WI38 (cell line): ENCODE data around the gene DEK.

Experiments used
- H3K4me3 ChIP-seq: 2 replicates; pipeline ENCODE4 v1.5.1; 2011; ENCODE audit warnings: low read depth, mild to moderate bottlenecking, control low read depth, low read length
- TF ChIP-seq, protein P1 (sequence below): IDR thresholded peaks from 2 replicates; pipeline ENCODE4 v1.5.1; 2012; ENCODE audit warnings: low read depth, mild to moderate bottlenecking, control low read depth, low read length

DEK gene

DNA sequence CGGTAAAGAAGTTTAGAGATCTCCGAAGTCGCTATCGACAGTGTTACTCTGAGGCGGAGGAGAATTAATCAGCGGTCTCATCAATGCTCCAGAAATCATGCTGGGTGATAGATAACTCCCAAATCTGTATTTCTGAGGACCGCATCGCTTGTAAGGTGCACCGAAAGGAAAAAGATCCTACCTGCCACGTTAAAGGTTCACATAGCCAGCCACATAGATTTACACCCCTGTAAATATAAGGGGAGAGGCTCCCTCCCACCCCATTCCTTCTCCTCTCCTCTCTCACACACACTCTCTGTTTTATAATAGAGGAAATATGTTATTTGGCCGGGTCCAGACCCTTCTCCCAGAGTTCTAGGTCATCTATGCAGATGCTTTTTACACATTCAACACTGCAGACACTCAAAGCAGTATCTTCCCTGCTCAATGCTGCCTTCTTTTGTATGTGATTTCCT is 620 bp upstream of the DEK start:
- TF ChIP-seq, protein P1, sequence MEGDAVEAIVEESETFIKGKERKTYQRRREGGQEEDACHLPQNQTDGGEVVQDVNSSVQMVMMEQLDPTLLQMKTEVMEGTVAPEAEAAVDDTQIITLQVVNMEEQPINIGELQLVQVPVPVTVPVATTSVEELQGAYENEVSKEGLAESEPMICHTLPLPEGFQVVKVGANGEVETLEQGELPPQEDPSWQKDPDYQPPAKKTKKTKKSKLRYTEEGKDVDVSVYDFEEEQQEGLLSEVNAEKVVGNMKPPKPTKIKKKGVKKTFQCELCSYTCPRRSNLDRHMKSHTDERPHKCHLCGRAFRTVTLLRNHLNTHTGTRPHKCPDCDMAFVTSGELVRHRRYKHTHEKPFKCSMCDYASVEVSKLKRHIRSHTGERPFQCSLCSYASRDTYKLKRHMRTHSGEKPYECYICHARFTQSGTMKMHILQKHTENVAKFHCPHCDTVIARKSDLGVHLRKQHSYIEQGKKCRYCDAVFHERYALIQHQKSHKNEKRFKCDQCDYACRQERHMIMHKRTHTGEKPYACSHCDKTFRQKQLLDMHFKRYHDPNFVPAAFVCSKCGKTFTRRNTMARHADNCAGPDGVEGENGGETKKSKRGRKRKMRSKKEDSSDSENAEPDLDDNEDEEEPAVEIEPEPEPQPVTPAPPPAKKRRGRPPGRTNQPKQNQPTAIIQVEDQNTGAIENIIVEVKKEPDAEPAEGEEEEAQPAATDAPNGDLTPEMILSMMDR: no peak
- H3K4me3 ChIP-seq: peak overlapping the region; percentile 51

- TF ChIP-seq, protein P1: no peak
- peak overlapping the region; percentile 91 for H3K4me3 ChIP-seq
These were observed 712 bp downstream of the DEK start for GRCh38 chr6:18263418-18264218.

- TF ChIP-seq, protein P1: no peak
These were observed 1.5 kb downstream of the DEK start for GRCh38 chr6:18262702-18263417.

DNA sequence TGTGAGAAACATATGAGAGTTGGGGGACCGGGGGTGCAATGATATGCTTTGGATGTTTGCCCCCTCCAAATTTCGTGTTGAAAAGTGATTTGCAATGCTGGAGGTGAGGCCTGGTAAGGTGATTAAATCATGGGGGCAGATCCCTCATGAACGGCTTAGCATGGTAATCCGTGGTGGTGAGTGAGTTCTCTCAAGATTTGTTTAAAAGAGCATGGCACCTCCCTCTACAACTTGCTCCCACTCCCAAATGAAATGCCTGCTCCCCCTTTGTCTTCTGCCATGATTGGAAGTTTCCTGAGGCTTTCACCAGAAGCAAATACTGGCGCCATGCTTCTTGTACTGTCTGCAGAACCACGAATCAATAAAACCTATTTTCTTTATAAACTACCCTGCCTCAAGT is 2.5 kb downstream of the DEK start:
- TF ChIP-seq, protein P1: no peak
- peak overlapping the region; percentile 91 for H3K4me3 ChIP-seq

More at GRCh38 chr6:18262702-18263417, 1.5 kb downstream of the DEK start:
- H3K4me3 ChIP-seq: peak overlapping the region; percentile 91

DNA sequence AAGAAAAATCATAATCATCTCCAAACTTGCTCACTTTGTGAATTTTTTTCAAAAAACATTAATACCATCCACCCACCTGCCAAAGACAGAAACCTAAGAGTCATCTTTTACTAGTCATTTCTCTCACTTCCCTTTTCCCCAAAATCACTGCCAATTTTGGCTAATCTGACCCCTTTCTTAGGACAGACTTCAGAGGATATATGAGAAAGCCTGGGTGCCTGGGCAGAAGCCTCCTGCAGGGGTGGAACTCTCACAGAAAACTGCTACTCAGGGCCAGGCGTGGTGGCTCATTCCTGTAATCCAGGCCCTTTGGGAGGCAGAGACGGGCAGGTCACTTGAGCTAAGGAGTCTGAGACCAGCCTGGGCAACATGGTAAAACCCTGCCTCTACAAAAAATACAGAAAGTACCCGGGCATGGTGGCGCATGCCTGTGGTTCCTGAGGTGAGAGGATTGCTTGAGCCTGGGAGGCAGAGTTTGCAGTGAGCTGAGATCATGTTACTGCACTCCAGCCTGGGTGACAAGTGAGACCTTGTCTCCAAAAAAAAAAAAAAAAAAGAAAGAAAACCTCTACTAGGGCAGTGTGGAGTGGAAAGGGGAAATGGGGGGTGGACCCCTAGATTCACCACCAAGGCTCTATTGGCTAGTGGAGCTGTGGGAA is 3.8 kb downstream of the DEK start:
- TF ChIP-seq, protein P1: no peak
- no peak overlapping the region for H3K4me3 ChIP-seq

DNA sequence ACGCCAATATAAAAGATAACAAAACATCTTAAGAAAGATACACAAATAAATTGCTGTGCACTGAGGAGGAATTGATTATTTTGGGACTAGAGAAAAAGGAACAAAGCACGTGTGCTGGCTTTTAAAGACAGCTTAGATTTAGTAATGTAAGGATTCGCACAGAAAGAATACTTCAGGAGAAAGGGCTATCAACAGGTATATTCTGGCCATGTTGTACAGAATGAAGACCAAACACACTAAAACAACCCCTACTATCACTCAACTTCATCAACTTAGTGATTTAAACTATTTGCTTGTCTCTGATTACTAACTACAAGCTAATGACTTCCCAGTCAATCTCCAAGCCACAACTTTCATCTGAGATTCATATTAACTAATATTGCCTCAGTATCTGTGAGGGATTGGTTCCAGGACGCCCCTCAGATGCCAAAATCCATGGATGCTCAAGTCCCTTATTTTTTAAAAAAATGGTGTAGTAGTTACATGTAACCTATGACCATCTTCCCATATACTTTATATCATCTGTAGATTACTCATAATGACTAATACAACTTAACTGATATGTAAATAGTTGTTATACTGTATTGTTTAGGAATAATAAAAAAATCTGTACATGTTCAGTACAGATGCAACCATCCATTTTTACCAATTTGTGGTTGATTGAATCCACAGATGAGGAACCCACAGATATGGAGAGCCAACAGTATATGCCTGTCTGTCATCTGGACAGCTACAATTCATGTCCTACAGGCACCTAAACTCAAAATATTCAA is 4.5 kb downstream of the DEK start:
- TF ChIP-seq, protein P1: no peak
- no peak overlapping the region for H3K4me3 ChIP-seq
